Fibroblast of gingiva (primary cell): ENCODE measurements around the gene HHIP.

Experiments used
- DNase-seq: peaks from one replicate; pipeline ENCODE4 v3.0.0-alpha.2; 2011; ENCODE audit warnings: low read depth

HHIP gene, protein sequence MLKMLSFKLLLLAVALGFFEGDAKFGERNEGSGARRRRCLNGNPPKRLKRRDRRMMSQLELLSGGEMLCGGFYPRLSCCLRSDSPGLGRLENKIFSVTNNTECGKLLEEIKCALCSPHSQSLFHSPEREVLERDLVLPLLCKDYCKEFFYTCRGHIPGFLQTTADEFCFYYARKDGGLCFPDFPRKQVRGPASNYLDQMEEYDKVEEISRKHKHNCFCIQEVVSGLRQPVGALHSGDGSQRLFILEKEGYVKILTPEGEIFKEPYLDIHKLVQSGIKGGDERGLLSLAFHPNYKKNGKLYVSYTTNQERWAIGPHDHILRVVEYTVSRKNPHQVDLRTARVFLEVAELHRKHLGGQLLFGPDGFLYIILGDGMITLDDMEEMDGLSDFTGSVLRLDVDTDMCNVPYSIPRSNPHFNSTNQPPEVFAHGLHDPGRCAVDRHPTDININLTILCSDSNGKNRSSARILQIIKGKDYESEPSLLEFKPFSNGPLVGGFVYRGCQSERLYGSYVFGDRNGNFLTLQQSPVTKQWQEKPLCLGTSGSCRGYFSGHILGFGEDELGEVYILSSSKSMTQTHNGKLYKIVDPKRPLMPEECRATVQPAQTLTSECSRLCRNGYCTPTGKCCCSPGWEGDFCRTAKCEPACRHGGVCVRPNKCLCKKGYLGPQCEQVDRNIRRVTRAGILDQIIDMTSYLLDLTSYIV

GRCh38 chr4:144645631-144646522 lies at the start of gene HHIP:
Gene HHIP, plus strand, starts transcription at chr4:144646156. Its CDS starts 520 bp downstream, at chr4:144646676.
- peak; percentile 64 for DNase-seq

DNA sequence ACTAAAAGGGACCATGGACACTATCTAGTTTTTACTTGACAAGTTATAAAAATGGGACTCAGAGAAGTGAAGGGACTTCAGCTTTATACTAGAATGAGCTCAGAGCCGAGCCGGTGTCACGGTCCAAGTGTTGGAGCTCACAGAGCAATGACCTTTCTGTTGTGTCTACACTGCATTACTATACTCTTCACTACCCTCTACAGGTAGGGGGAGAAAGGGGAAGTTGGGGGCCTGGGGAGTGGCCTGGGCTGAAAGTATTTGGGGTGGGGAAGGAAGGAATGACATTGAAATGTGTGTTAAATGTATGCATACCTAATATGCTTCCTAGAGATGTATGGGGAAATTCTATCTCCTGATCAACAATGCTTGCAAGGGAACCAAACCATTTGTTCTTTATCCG lies 48.8 kb upstream of the HHIP start:
- no peak for DNase-seq

- DNase-seq = peak; percentile 11
These were observed 46.3 kb upstream of the HHIP start for GRCh38 chr4:144599621-144600020.

DNA sequence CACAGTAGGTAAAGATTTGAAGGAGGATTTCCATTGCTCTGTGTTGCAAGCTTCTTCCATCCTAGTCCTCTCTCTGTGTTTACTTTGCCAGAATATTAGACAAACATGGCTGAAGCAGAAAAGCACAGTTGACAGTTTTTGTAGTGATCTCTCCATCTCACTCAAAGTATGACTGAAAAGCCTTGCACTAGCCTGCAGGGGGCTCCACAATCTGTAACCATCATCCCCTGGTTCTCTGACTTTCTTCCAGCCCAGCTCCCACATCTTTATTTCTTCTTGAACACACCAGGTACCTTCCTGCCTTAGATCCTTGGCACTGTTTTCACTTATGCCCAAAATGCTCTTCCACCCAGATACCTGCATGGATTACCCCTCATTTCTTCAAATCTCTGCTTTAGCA lies 34.1 kb upstream of the HHIP start:
- no peak for DNase-seq

DNA sequence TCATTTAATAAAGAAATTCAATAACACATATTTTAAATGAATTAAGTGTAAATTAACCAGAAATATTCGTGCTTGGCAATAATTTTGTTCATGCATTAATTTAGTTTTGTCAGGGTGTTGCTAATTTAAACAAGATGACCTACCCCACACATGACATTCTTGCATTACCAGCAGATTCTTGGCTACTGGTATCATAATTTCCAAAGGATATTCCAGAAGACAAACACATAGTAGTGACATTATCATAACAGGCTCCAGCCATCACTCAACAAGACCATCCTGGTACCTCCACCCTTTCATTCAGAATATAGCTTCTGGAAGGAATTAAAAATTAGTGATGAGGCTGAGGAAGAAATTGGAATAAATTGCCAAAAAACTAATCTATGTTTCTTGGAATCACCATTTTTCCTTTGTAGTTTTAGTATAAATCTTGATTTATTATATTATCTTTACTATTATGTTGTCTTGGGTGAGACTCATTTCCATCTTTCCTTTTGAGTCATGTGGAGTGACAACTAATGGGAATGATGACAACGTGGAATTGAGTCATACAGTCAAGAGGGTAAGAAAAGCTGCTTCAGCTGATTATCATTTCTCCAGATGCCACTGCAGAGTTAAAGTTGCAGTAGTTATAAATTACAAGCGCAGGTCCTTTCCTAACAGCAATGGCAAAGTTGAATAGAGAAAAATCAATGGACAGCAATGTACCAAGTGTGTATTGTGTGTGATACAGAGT lies 30.9 kb upstream of the HHIP start:
- no peak for DNase-seq

DNA sequence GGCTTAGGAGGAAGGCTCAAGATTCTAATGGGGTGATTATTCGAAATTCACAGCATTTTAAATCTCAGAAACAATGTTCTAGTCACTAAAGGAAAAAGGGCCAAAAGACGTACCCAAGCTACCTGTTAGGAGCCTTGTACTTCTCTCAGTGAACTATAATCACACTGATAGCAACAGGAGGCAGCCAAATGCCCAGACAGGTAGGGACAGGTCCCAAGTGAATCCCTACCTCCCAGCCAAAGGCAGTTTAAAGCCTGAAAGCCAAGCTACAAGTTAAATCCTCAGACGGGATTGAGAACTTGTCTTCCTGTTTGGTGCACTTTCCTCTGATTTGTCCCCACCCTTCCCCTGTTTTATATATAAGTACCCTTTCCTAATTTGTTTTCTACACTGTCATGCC lies 24.3 kb upstream of the HHIP start:
- DNase-seq = no peak

- DNase-seq = no peak
These were observed 18.3 kb upstream of the HHIP start for GRCh38 chr4:144627663-144628076.

DNA sequence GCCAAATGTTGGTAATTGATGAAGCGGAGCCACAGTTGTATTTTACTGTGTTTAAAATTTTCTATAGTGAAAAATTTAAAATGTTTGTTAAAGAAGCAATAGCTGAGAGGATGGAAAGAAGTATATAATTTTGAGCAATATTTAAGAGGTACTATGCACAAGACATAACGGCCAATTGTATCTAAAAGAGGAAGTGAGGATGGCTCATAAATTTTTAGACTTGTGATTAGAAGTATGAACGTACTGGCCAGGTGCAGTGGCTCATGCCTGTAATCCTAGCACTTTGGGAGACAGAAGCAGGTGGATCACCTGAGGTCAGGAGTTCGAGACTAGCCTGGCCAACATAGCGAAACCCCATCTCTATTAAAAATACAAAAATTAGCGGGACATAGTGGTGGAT lies 12.7 kb upstream of the HHIP start:
- no peak for DNase-seq

GRCh38 chr4:144634978-144635747 lies 10.8 kb upstream of the HHIP start:
- DNase-seq = no peak

DNA sequence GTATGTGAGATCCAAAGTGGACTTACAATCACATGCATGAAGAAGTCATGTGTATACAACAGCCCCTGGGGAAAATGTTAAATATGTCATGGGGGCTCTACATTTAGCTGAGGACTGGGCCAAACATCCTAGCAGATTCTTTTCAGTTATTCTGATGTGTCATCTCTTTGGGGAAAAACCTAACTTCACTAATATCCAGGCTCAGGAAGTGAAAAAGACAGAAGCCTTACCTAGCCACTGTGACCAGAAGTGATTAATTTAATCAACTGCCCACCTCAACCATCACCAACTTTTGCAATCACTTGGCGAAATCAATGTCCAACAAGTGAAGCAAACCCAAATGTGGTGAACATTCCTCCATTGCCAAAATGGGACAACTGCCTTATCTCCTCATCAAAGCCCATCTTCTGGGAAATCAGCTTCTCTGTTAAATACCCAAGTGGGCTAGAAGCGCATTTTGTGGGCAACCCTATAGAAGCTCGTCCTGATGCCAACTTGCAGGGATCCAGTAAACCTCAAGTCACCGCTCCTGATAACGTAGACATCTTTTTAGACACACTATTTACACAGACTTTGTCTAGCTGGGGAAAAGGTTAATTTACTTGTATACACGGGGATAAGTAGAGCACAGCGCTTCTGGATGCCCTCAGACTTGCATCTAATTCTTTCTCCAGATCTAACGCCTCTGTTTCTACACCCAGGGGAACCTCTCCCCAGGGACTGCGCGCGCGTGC lies 1.4 kb upstream of the HHIP start:
- DNase-seq = no peak

GRCh38 chr4:144645102-144645630 lies 790 bp upstream of the HHIP start:
- no peak for DNase-seq

DNA sequence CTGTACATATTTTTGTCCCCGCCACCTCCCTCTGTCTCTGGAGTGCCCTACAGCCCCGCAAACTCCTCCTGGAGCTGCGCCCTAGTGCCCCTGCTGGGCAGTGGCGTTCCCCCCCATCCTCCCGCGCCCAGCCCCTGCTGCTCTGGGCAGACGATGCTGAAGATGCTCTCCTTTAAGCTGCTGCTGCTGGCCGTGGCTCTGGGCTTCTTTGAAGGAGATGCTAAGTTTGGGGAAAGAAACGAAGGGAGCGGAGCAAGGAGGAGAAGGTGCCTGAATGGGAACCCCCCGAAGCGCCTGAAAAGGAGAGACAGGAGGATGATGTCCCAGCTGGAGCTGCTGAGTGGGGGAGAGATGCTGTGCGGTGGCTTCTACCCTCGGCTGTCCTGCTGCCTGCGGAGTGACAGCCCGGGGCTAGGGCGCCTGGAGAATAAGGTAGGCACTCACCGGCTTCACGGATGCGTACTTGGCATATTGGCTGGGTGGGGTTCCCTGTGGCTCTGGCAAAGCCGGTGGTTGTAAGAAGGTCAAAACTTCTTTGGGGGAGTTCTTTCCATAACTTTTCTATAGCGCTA lies 653 bp downstream of the HHIP start:
- no peak for DNase-seq

- DNase-seq = peak; percentile 15
These were observed 1.2 kb downstream of the HHIP start for GRCh38 chr4:144647095-144647561.

DNA sequence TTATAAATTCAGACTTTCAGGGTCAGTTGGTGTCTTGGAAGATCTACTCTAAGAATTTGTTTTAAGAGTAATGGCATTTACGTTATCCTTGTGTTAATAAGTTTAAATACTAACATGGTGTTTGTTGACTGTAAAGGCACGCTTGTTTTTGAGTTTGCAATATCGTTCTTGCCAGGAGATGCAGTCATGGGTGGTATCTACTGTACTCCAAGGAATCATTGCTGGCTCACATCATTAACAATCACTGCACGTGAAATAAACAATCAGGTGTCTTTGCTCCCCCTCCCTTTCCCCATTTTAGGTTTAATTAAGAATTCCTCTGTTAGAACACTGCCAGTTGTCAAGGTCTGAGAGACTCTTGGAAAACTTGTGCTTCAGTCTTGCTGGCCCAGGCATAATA lies 1.6 kb downstream of the HHIP start:
- no peak for DNase-seq

- DNase-seq = no peak
These were observed 2.1 kb downstream of the HHIP start for GRCh38 chr4:144648042-144648441.

DNA sequence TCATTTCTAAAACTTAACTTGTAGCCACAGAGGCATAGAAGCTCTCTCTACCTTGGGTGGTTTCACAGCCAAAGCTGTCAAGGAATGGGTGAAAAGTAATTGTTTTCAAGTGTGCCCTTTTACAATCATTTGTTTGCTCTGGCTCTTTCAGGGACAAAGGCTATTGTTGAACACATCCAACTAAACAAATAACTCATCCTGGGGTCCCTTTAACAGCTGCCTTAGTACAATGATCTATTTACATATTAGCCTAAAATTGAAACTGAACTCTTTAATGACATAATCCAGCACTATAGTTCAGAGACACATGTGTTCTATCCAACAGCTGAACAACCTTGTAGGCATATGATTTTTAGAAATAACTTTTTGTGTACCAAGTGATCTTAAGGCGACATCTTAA lies 3.7 kb downstream of the HHIP start:
- DNase-seq = no peak

DNA sequence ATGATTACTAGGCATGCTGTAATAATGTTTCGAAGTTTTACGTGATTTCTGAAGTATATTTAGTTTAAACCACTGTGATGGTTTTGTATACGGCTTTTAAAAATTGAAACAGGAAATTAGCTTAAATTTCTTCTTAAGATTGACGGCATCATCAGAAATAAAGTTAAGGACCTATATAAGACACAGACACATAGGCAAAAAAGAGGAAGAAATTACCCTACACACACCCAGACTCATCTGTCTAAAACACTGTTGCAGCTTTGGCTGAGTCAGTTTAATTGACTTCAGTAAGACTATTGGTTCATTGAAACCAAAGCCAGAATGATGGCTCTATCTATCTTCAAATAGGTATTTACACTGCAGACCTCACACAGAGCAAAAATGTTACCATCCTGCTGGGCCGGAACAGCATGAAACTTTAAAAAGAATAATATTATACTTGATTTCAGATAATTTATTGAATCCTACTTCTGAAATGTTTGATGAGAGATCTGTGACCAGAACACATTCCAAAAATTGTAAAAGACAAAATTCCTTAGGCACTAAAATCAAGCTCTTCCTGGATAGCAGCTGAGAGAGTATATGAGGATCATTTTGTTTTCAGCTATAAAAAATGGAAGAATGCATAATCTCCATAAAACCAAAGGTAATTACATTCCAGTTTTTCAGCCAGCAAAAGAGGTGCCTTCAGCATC lies 4.5 kb downstream of the HHIP start:
- DNase-seq = no peak

DNA sequence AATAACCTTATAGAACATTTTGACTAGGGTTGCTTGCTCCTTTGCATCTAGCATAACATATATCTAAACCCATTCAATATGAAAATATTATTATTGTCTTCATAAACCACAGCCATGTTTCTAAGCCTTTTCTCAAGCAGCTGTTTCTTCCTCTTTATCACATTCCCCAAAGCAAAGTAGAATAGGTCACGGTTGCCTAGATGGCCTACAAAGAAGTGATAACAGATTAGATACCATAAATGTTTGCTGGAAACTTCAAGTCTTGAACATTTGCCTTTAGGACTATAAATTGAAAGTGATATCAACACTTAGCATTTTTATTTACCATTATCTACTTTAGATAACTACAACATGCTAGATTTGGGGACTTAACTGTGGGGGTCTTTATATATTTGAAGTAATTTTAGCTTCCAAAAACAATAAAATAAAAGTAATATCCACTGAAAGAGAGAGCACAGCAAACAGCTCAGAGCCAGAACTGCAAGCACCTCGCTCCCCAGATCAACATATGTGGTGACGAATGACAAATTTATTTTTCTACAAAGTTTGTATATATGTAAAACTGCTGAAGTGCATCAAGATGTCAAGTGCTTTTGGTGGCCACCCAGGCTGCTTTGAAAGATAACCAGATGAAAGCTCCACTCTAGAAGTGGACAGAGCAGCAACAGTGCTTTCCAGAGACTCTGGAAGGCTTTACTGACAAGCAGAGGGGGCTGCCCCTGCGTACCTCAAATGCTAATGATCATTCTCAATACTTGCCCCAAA lies 8.0 kb downstream of the HHIP start:
- DNase-seq = no peak
